Liver (tissue), 9 donors: Measurements from ENCODE around the gene FASN. TPM values are rescaled to one million over a fixed set of nuclear protein-coding genes. Genes with fewer than 3 reads are reported as not detected.

Experiments
- DNase-seq: peaks from one replicate; pipeline ENCODE4 v3.0.0-alpha.2; 2017; ENCODE audit warnings: low spot score
- H3K27ac ChIP-seq, 2 donors: one replicate each; pipeline ENCODE4 v1.7.0; 2013; ENCODE audit warnings: inconsistent platforms in 2 of 2, low read length in 2 of 2, control low read depth in 1 of 2, low read depth in 1 of 2, mild to moderate bottlenecking in 1 of 2
- H3K27me3 ChIP-seq, 4 donors: one replicate each; pipeline versions ENCODE4 v1.6.1 to v1.7.0; 2013; ENCODE audit warnings: low read length in 3 of 4, inconsistent platforms in 1 of 4, mild to moderate bottlenecking in 1 of 4, moderate library complexity in 1 of 4; ENCODE audit not compliant: control insufficient read depth in 4 of 4, insufficient read depth in 4 of 4
- H3K36me3 ChIP-seq, 4 donors: one replicate each; pipeline versions ENCODE4 v1.6.1 to v1.7.0; 2013; ENCODE audit warnings: low read length in 3 of 4, mild to moderate bottlenecking in 3 of 4, low read depth in 1 of 4, moderate library complexity in 1 of 4; ENCODE audit not compliant: control insufficient read depth in 4 of 4, insufficient read depth in 3 of 4
- H3K4me1 ChIP-seq, 4 donors: one replicate each; pipeline versions ENCODE4 v1.6.1 to v1.7.0; 2013; ENCODE audit warnings: low read length in 3 of 4, mild to moderate bottlenecking in 3 of 4, moderate library complexity in 1 of 4; ENCODE audit not compliant: control insufficient read depth in 4 of 4, insufficient read depth in 4 of 4
- H3K4me3 ChIP-seq, 3 donors: one replicate each; pipeline versions ENCODE4 v1.6.1 to v1.7.0; 2013; ENCODE audit warnings: low read length in 3 of 3, control low read depth in 1 of 3, low read depth in 1 of 3, mild to moderate bottlenecking in 1 of 3
- H3K9ac ChIP-seq, 2 donors: one replicate each; pipeline ENCODE4 v1.7.0; 2013; ENCODE audit warnings: low read length in 2 of 2, mild to moderate bottlenecking in 2 of 2, moderate library complexity in 2 of 2, control low read depth in 1 of 2, low read depth in 1 of 2
- H3K9me3 ChIP-seq, 4 donors: one replicate each; pipeline versions ENCODE4 v1.6.1 to v1.7.0; 2013; ENCODE audit warnings: low read length in 3 of 4; ENCODE audit not compliant: control insufficient read depth in 4 of 4
- ATF3 ChIP-seq: IDR thresholded peaks from 2 replicates; pipeline ENCODE4 v1.6.1; 2016; ENCODE audit warnings: antibody characterized with exemption
- EGR1 ChIP-seq, 2 donors: IDR thresholded peaks; 2 replicates each; pipeline ENCODE4 v1.6.1; 2016 to 2018; ENCODE audit warnings: antibody characterized with exemption in 2 of 2, low read depth in 2 of 2
- FOXA1 ChIP-seq: IDR thresholded peaks from 2 replicates; pipeline ENCODE4 v1.6.1; 2016; ENCODE audit warnings: antibody characterized with exemption
- FOXA2 ChIP-seq: IDR thresholded peaks from 2 replicates; pipeline ENCODE4 v1.6.1; 2016; ENCODE audit warnings: antibody characterized with exemption
- GABPA ChIP-seq, 2 donors: IDR thresholded peaks in 1 of 2; conservative IDR thresholded peaks in 1 of 2; 2 replicates each; pipeline ENCODE4 v1.6.1; 2016; ENCODE audit warnings: antibody characterized with exemption in 2 of 2, mild to moderate bottlenecking in 1 of 2, moderate library complexity in 1 of 2
- HNF4A ChIP-seq, 2 donors: conservative IDR thresholded peaks; 2 replicates each; pipeline ENCODE4 v1.6.1; 2016; ENCODE audit warnings: antibody characterized with exemption in 2 of 2, mild to moderate bottlenecking in 2 of 2
- HNF4G ChIP-seq: IDR thresholded peaks from 2 replicates; pipeline ENCODE4 v1.6.1; 2016; ENCODE audit warnings: antibody characterized with exemption
- JUND ChIP-seq, 2 donors: IDR thresholded peaks; 2 replicates each; pipeline ENCODE4 v1.6.1; 2016; ENCODE audit warnings: antibody characterized with exemption in 2 of 2
- MAX ChIP-seq: IDR thresholded peaks from 2 replicates; pipeline ENCODE4 v1.6.1; 2016; ENCODE audit warnings: antibody characterized with exemption
- NR2F2 ChIP-seq: IDR thresholded peaks from 2 replicates; pipeline ENCODE4 v1.6.1; 2016; ENCODE audit warnings: antibody characterized with exemption
- RAD21 ChIP-seq, 2 donors: IDR thresholded peaks; 2 replicates each; pipeline ENCODE4 v1.6.1; 2016; ENCODE audit warnings: antibody characterized with exemption in 2 of 2, mild to moderate bottlenecking in 2 of 2
- REST ChIP-seq: IDR thresholded peaks from 2 replicates; pipeline ENCODE4 v1.6.1; 2016; ENCODE audit warnings: antibody characterized with exemption, mild to moderate bottlenecking
- RXRA ChIP-seq, 2 donors: IDR thresholded peaks; 2 replicates each; pipeline ENCODE4 v1.6.1; 2017 to 2018; ENCODE audit warnings: antibody characterized with exemption in 2 of 2, mild to moderate bottlenecking in 1 of 2
- SP1 ChIP-seq: IDR thresholded peaks from 2 replicates; pipeline ENCODE4 v1.6.1; 2018; ENCODE audit warnings: antibody characterized with exemption, mild to moderate bottlenecking
- TAF1 ChIP-seq: conservative IDR thresholded peaks from 2 replicates; pipeline ENCODE4 v1.6.1; 2016; ENCODE audit warnings: antibody characterized with exemption, mild to moderate bottlenecking
- YY1 ChIP-seq: IDR thresholded peaks from 2 replicates; pipeline ENCODE4 v1.6.1; 2016; ENCODE audit warnings: antibody characterized with exemption, mild to moderate bottlenecking
- ZBTB33 ChIP-seq: IDR thresholded peaks from 2 replicates; pipeline ENCODE4 v1.6.1; 2016; ENCODE audit warnings: antibody characterized with exemption
- WGBS: extraction: QIAGEN DNeasy Blood & Tissue Kit; methylation state at CpG from one replicate; pipeline ENCODE4 v1.1.7; 2013; 5-methylcytosine and 5-hydroxymethylcytosine counted together
- polyA plus RNA-seq, 2 donors: library from polyadenylated mRNA; stranded (reverse) in 1 of 2; unstranded in 1 of 2; fragments of 200-250 nt in 1 of 2; fragments of >200 nt in 1 of 2; fragmentation: Nextera tagmentation in 1 of 2; extraction: Ambion mirVana in 1 of 2; gene quantifications; one replicate each; pipeline versions ENCODE4 v1.2.1 to v1.2.3, GENCODE V29; 2013 to 2015
- total RNA-seq, 2 donors: library from RNA; depleted of rRNA; stranded (reverse); fragments of >200 nt; gene quantifications; one replicate each; pipeline ENCODE4 v1.2.3, GENCODE V29; 2014
- donor health status: healthy.
- donor health status: healthy.
- donor health status: healthy.
- donor health status: healthy.
- donor health status: healthy.

Gene FASN
- total and polyA plus RNA-seq, 4 donors = 53.1 to 229 (median 130) TPM

GRCh38 chr17:82138511-82138992 is 40.5 kb upstream of the FASN start:
- Histone ChIP-seq H3K27me3 (no peaks in the 10 kb centered on the region), H3K4me3 (no peak overlapping the region), H3K36me3 (no peaks in the 10 kb centered on the region), H3K9ac (no peak overlapping the region), H3K9me3 (no peaks in the 10 kb centered on the region), H3K4me1 (peaks cover 0 to 8% (median 5%) of the 10 kb centered on the region in 4 donors), H3K27ac (no peak overlapping the region)
- 95% methylated on average over 28 of the region's 28 CpGs for WGBS
- TF ChIP-seq SP1 (no peak), RAD21 (IDR thresholded peaks at IDR 0.05) (no peak), HNF4A (conservative IDR thresholded peaks at IDR 0.05) (no peak), FOXA2 (no peak), GABPA (IDR thresholded peaks at IDR 0.05 in 1 of 2, conservative IDR thresholded peaks at IDR 0.05 in 1 of 2) (no peak), NR2F2 (no peak), TAF1 (no peak), ATF3 (no peak), REST (no peak), EGR1 (IDR thresholded peaks at IDR 0.05; ENCODE audit: low read depth in 2 of 2) (no peak), RXRA (IDR thresholded peaks at IDR 0.05) (no peak)
- no peak for DNase-seq

GRCh38 chr17:82134101-82134500 is 36.1 kb upstream of the FASN start:
- peaks cover 0 to 16% (median 7%) of the 10 kb centered on the region in 4 donors for H3K4me1 ChIP-seq
- peak overlapping the region; percentile 81 to 93 for H3K27ac ChIP-seq
- 38% methylated on average over 11 of the region's 11 CpGs for WGBS
- H3K4me3 ChIP-seq = no peak overlapping the region
- peak overlapping the region in 1 of 2 donors; percentile 36 for H3K9ac ChIP-seq
- TF ChIP-seq ZBTB33 (no peak), YY1 (peak; percentile 25), HNF4A (conservative IDR thresholded peaks at IDR 0.05) (no peak), SP1 (peak; percentile 75), JUND (IDR thresholded peaks at IDR 0.05) (no peak), TAF1 (no peak), RXRA (IDR thresholded peaks at IDR 0.05) (peak; percentile 62 to 71), GABPA (IDR thresholded peaks at IDR 0.05 in 1 of 2, conservative IDR thresholded peaks at IDR 0.05 in 1 of 2) (no peak), EGR1 (IDR thresholded peaks at IDR 0.05; ENCODE audit: low read depth in 2 of 2) (no peak), HNF4G (no peak), RAD21 (IDR thresholded peaks at IDR 0.05) (peak in 1 of 2 donors; percentile 29), ATF3 (no peak), MAX (no peak), FOXA1 (no peak)
- DNase-seq = no peak
- no peaks in the 10 kb centered on the region for H3K9me3 ChIP-seq
- no peaks in the 10 kb centered on the region for H3K36me3 ChIP-seq
- H3K27me3 ChIP-seq = no peaks in the 10 kb centered on the region
